Liver (tissue), 9 donors: ENCODE data around the gene SLIT2. TPM values are rescaled to one million over a fixed set of nuclear protein-coding genes. Genes with fewer than 3 reads are reported as not detected.

Experiments used
- DNase-seq: peaks from one replicate; pipeline ENCODE4 v3.0.0-alpha.2; 2017; ENCODE audit warnings: low spot score
- H3K27ac ChIP-seq, 2 donors: one replicate each; pipeline ENCODE4 v1.7.0; 2013; ENCODE audit warnings: inconsistent platforms in 2 of 2, low read length in 2 of 2, control low read depth in 1 of 2, low read depth in 1 of 2, mild to moderate bottlenecking in 1 of 2
- H3K27me3 ChIP-seq, 4 donors: one replicate each; pipeline versions ENCODE4 v1.6.1 to v1.7.0; 2013; ENCODE audit warnings: low read length in 3 of 4, inconsistent platforms in 1 of 4, mild to moderate bottlenecking in 1 of 4, moderate library complexity in 1 of 4; ENCODE audit not compliant: control insufficient read depth in 4 of 4, insufficient read depth in 4 of 4
- H3K36me3 ChIP-seq, 4 donors: one replicate each; pipeline versions ENCODE4 v1.6.1 to v1.7.0; 2013; ENCODE audit warnings: low read length in 3 of 4, mild to moderate bottlenecking in 3 of 4, low read depth in 1 of 4, moderate library complexity in 1 of 4; ENCODE audit not compliant: control insufficient read depth in 4 of 4, insufficient read depth in 3 of 4
- H3K4me1 ChIP-seq, 4 donors: one replicate each; pipeline versions ENCODE4 v1.6.1 to v1.7.0; 2013; ENCODE audit warnings: low read length in 3 of 4, mild to moderate bottlenecking in 3 of 4, moderate library complexity in 1 of 4; ENCODE audit not compliant: control insufficient read depth in 4 of 4, insufficient read depth in 4 of 4
- H3K4me3 ChIP-seq, 3 donors: one replicate each; pipeline versions ENCODE4 v1.6.1 to v1.7.0; 2013; ENCODE audit warnings: low read length in 3 of 3, control low read depth in 1 of 3, low read depth in 1 of 3, mild to moderate bottlenecking in 1 of 3
- H3K9ac ChIP-seq, 2 donors: one replicate each; pipeline ENCODE4 v1.7.0; 2013; ENCODE audit warnings: low read length in 2 of 2, mild to moderate bottlenecking in 2 of 2, moderate library complexity in 2 of 2, control low read depth in 1 of 2, low read depth in 1 of 2
- H3K9me3 ChIP-seq, 4 donors: one replicate each; pipeline versions ENCODE4 v1.6.1 to v1.7.0; 2013; ENCODE audit warnings: low read length in 3 of 4; ENCODE audit not compliant: control insufficient read depth in 4 of 4
- ATF3 ChIP-seq: IDR thresholded peaks from 2 replicates; pipeline ENCODE4 v1.6.1; 2016; ENCODE audit warnings: antibody characterized with exemption
- EGR1 ChIP-seq, 2 donors: IDR thresholded peaks; 2 replicates each; pipeline ENCODE4 v1.6.1; 2016 to 2018; ENCODE audit warnings: antibody characterized with exemption in 2 of 2, low read depth in 2 of 2
- FOXA1 ChIP-seq: IDR thresholded peaks from 2 replicates; pipeline ENCODE4 v1.6.1; 2016; ENCODE audit warnings: antibody characterized with exemption
- FOXA2 ChIP-seq: IDR thresholded peaks from 2 replicates; pipeline ENCODE4 v1.6.1; 2016; ENCODE audit warnings: antibody characterized with exemption
- GABPA ChIP-seq, 2 donors: IDR thresholded peaks in 1 of 2; conservative IDR thresholded peaks in 1 of 2; 2 replicates each; pipeline ENCODE4 v1.6.1; 2016; ENCODE audit warnings: antibody characterized with exemption in 2 of 2, mild to moderate bottlenecking in 1 of 2, moderate library complexity in 1 of 2
- HNF4A ChIP-seq, 2 donors: conservative IDR thresholded peaks; 2 replicates each; pipeline ENCODE4 v1.6.1; 2016; ENCODE audit warnings: antibody characterized with exemption in 2 of 2, mild to moderate bottlenecking in 2 of 2
- HNF4G ChIP-seq: IDR thresholded peaks from 2 replicates; pipeline ENCODE4 v1.6.1; 2016; ENCODE audit warnings: antibody characterized with exemption
- JUND ChIP-seq, 2 donors: IDR thresholded peaks; 2 replicates each; pipeline ENCODE4 v1.6.1; 2016; ENCODE audit warnings: antibody characterized with exemption in 2 of 2
- NR2F2 ChIP-seq: IDR thresholded peaks from 2 replicates; pipeline ENCODE4 v1.6.1; 2016; ENCODE audit warnings: antibody characterized with exemption
- RAD21 ChIP-seq, 2 donors: IDR thresholded peaks; 2 replicates each; pipeline ENCODE4 v1.6.1; 2016; ENCODE audit warnings: antibody characterized with exemption in 2 of 2, mild to moderate bottlenecking in 2 of 2
- REST ChIP-seq: IDR thresholded peaks from 2 replicates; pipeline ENCODE4 v1.6.1; 2016; ENCODE audit warnings: antibody characterized with exemption, mild to moderate bottlenecking
- RXRA ChIP-seq, 2 donors: IDR thresholded peaks; 2 replicates each; pipeline ENCODE4 v1.6.1; 2017 to 2018; ENCODE audit warnings: antibody characterized with exemption in 2 of 2, mild to moderate bottlenecking in 1 of 2
- SP1 ChIP-seq: IDR thresholded peaks from 2 replicates; pipeline ENCODE4 v1.6.1; 2018; ENCODE audit warnings: antibody characterized with exemption, mild to moderate bottlenecking
- TAF1 ChIP-seq: conservative IDR thresholded peaks from 2 replicates; pipeline ENCODE4 v1.6.1; 2016; ENCODE audit warnings: antibody characterized with exemption, mild to moderate bottlenecking
- YY1 ChIP-seq: IDR thresholded peaks from 2 replicates; pipeline ENCODE4 v1.6.1; 2016; ENCODE audit warnings: antibody characterized with exemption, mild to moderate bottlenecking
- WGBS: extraction: QIAGEN DNeasy Blood & Tissue Kit; methylation state at CpG from one replicate; pipeline ENCODE4 v1.1.7; 2013; 5-methylcytosine and 5-hydroxymethylcytosine counted together
- polyA plus RNA-seq, 2 donors: library from polyadenylated mRNA; stranded (reverse) in 1 of 2; unstranded in 1 of 2; fragments of 200-250 nt in 1 of 2; fragments of >200 nt in 1 of 2; fragmentation: Nextera tagmentation in 1 of 2; extraction: Ambion mirVana in 1 of 2; gene quantifications; one replicate each; pipeline versions ENCODE4 v1.2.1 to v1.2.3, GENCODE V29; 2013 to 2015
- total RNA-seq, 2 donors: library from RNA; depleted of rRNA; stranded (reverse); fragments of >200 nt; gene quantifications; one replicate each; pipeline ENCODE4 v1.2.3, GENCODE V29; 2014
- TF ChIP-seq, protein P1 (sequence below): IDR thresholded peaks from 2 replicates; pipeline ENCODE4 v1.6.1; 2016; ENCODE audit warnings: antibody characterized with exemption
- TF ChIP-seq, protein P2 (sequence below): fragments of 150-350 bp; IDR thresholded peaks from 2 replicates; pipeline ENCODE4 v1.5.1; 2017; ENCODE audit warnings: improper control_type of control experiment, low read depth, low read length; ENCODE audit not compliant: missing input control
- donor health status: healthy.
- donor health status: healthy.
- donor health status: healthy.
- donor health status: healthy.
- donor health status: healthy.

The SLIT2 gene
- total and polyA plus RNA-seq, 4 donors, result 0.44 to 2.3 (median 1.2) TPM

DNA sequence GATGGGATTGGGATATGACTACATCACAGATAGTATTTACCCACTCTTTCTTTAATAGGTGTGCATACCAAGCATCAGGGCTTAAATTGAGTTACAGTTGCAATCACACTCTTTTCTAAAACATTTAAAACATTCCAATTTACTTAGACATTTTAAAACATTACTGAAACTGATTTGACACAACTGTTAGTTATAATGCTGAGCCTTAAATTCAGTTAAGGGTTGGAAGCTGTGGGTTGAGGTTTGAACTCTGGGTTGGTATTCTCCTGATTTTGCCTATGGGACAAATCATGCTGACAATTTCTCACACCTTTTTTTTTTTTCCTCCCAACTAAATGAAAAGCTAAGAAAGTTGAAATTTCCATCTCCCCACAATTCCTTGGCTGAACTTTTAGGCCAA, 16.3 kb downstream of the SLIT2 start:
- Histone ChIP-seq H3K4me3 (no peak overlapping the region), H3K27me3 (peaks cover 0 to 3% (median 0%) of the 10 kb centered on the region in 4 donors), H3K9ac (no peak overlapping the region), H3K27ac (no peak overlapping the region), H3K36me3 (no peaks in the 10 kb centered on the region), H3K9me3 (no peaks in the 10 kb centered on the region), H3K4me1 (no peaks in the 10 kb centered on the region)
- TF ChIP-seq TAF1, result no peak
- TF ChIP-seq, protein P1, sequence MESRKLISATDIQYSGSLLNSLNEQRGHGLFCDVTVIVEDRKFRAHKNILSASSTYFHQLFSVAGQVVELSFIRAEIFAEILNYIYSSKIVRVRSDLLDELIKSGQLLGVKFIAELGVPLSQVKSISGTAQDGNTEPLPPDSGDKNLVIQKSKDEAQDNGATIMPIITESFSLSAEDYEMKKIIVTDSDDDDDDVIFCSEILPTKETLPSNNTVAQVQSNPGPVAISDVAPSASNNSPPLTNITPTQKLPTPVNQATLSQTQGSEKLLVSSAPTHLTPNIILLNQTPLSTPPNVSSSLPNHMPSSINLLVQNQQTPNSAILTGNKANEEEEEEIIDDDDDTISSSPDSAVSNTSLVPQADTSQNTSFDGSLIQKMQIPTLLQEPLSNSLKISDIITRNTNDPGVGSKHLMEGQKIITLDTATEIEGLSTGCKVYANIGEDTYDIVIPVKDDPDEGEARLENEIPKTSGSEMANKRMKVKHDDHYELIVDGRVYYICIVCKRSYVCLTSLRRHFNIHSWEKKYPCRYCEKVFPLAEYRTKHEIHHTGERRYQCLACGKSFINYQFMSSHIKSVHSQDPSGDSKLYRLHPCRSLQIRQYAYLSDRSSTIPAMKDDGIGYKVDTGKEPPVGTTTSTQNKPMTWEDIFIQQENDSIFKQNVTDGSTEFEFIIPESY, result no peak
- TF ChIP-seq YY1, result no peak
- TF ChIP-seq, protein P2, sequence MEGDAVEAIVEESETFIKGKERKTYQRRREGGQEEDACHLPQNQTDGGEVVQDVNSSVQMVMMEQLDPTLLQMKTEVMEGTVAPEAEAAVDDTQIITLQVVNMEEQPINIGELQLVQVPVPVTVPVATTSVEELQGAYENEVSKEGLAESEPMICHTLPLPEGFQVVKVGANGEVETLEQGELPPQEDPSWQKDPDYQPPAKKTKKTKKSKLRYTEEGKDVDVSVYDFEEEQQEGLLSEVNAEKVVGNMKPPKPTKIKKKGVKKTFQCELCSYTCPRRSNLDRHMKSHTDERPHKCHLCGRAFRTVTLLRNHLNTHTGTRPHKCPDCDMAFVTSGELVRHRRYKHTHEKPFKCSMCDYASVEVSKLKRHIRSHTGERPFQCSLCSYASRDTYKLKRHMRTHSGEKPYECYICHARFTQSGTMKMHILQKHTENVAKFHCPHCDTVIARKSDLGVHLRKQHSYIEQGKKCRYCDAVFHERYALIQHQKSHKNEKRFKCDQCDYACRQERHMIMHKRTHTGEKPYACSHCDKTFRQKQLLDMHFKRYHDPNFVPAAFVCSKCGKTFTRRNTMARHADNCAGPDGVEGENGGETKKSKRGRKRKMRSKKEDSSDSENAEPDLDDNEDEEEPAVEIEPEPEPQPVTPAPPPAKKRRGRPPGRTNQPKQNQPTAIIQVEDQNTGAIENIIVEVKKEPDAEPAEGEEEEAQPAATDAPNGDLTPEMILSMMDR, result no peak
- no peak for TF ChIP-seq JUND (IDR thresholded peaks at IDR 0.05)
- TF ChIP-seq ATF3, result no peak
- TF ChIP-seq RXRA (IDR thresholded peaks at IDR 0.05), result no peak
- no peak for TF ChIP-seq REST
- no peak for TF ChIP-seq HNF4A (conservative IDR thresholded peaks at IDR 0.05)
- no peak for TF ChIP-seq HNF4G
- DNase-seq, result no peak

- peaks cover 0 to 3% (median 0%) of the 10 kb centered on the region in 4 donors for H3K27me3 ChIP-seq
- no peaks in the 10 kb centered on the region for H3K36me3 ChIP-seq
- no peak for DNase-seq
- H3K9me3 ChIP-seq, result no peaks in the 10 kb centered on the region
- no peak overlapping the region for H3K27ac ChIP-seq
- H3K9ac ChIP-seq, result no peak overlapping the region
- WGBS, result 72% methylated on average over 1 of the region's 1 CpG
- no peaks in the 10 kb centered on the region for H3K4me1 ChIP-seq
- no peak overlapping the region for H3K4me3 ChIP-seq
- no peak for TF ChIP-seq FOXA1
- TF ChIP-seq ATF3, result no peak
- no peak for TF ChIP-seq RAD21 (IDR thresholded peaks at IDR 0.05)
- TF ChIP-seq REST, result no peak
- TF ChIP-seq EGR1 (IDR thresholded peaks at IDR 0.05; ENCODE audit: low read depth in 2 of 2), result no peak
- TF ChIP-seq, protein P1, result no peak
- no peak for TF ChIP-seq SP1
- no peak for TF ChIP-seq JUND (IDR thresholded peaks at IDR 0.05)
- no peak for TF ChIP-seq YY1
- TF ChIP-seq NR2F2, result no peak
- TF ChIP-seq HNF4A (conservative IDR thresholded peaks at IDR 0.05), result no peak
- TF ChIP-seq GABPA (IDR thresholded peaks at IDR 0.05 in 1 of 2, conservative IDR thresholded peaks at IDR 0.05 in 1 of 2), result no peak
- TF ChIP-seq FOXA2, result no peak
- no peak for TF ChIP-seq RXRA (IDR thresholded peaks at IDR 0.05)
Observed at GRCh38 chr4:20269320-20269719, 17.6 kb downstream of the SLIT2 start.
